CD4-positive, alpha-beta T cell treated with Interleukin-6 at 100 ng/mL for 8 hours (primary cell): ENCODE data around the gene ST3GAL4.
"Not testable (repeated sequence)": the region's sequence is repeated elsewhere in the genome, so short reads cannot be mapped to it uniquely, and the experiment has no call there.

Source experiments
- DNase-seq: peaks from one replicate; pipeline ENCODE4 v3.0.0-alpha.2; 2020; ENCODE audit warnings: mixed read lengths, low spot score

ST3GAL4 gene

DNA sequence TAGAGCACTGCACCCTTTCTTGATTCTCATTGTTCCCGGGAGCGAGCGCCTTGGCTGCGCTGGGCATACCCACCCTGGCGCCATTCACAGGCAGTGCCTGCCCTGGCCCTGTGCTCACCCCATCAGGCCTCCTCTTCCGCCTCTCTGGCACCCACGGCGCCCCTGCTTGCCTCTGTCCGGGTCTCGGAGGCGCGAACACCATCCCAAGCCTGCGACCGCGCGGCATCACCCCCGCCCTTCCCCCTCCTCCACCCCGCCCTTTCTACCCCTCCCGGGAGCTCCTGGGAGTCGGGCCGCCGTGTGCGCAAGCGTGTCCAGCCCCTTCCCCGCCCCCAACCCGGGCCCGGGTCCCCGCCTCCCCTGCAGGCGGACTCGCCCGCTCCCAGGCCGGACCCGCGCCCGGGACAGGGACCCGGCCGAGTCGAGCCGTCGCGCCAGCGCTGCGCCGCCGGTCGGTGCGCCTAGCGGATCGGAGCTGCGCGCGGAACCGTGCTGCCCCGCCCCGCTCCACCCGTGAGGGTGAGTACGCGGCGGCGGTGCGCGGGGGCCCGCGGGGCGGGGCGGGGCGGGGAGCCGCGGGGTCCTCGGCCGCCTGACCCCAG, at the start of gene ST3GAL4:
TSS of gene ST3GAL4 (plus strand) at position 363 of the 602 bp plus-strand sequence. CDS start 50,470 bp downstream, outside the sequence.
- peak; percentile 69 for DNase-seq

DNA sequence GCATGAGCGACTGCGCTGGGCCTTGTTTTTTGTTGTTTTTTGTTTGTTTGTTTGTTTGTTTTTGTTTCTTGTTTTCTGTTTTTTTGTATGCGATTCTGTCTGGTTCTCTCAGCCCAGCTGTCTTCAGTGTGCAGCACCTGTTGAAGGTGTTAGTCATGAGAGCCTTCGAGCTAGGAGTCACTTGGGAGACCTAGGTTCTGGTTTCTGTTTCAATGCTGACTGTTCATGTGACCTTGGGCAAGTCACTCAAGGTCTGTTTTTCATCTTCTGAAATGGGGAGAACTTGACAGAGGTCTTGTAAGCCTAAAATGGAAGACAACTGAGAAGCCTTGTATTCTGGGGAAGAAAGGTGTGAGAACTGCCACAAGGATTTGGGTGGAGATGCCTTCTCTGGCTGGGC, 49.8 kb upstream of the ST3GAL4 start:
- DNase-seq, result no peak

GRCh38 chr11:126307706-126308105, 47.8 kb upstream of the ST3GAL4 start:
- no peak for DNase-seq

DNA sequence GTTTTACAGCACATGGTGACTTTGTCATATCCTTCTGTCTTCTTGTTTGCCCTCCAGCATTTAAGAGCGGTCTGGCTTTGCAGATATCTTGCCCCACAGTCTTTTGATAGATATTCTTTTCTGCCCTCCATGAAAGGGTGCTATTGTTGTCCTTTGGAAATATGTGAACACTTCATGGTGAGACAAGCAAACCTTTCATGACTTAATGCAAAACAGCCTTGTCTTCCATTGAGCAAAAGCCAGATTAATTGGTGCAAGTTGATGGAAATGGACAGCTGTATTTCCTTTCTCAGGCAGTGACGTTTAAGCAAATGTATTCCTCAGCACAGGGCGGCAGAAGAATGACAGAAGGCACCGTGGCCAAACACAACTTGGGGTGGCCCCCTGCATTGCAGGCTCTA, 47.2 kb upstream of the ST3GAL4 start:
- DNase-seq, result no peak

DNA sequence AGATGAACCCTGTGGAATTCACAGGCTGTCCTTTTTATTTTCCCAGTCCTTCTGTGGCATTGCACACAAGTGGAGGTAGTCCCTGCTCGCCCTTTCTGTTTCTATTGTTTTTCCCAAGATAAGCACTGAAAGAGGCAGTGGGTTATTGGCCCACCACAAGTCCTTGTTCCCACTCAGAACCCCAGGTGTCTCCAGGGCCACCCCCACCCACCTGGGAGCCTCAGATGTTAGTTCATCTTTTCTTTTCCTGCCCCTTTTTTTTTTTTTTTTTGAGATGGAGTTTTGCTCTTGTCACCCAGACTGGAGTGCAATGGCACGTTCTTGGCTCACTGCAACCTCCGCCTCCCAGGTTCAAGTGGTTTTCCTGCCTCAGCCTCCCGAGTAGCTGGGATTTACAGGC, 46.7 kb upstream of the ST3GAL4 start:
- DNase-seq, result not testable (repeated sequence)

- DNase-seq, result peak; percentile 49
These were observed 45.1 kb upstream of the ST3GAL4 start for GRCh38 chr11:126310200-126310991.

GRCh38 chr11:126310992-126311310, 44.5 kb upstream of the ST3GAL4 start:
- DNase-seq, result no peak

- DNase-seq, result no peak
These were observed 43.8 kb upstream of the ST3GAL4 start for GRCh38 chr11:126311401-126312291.

DNA sequence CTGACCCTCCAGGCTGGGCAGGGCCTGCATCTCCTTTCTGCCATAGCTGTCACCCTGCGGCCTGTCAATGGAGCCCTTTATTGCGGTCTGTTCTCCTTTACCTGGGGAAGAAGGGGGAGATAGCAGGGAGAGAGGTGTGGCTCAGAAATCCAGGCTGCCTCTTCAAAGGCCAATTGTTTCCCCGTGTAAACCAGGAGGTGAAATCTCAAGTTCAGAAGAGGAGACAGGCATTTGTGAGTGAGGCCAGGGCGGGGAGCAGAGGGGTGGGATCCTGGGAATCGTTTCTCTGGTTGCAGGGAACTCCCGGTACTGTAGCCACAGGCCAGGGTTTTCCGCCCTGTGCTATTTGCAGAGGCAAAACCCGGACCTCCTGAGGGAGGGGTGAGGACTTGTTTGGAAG, 42.5 kb upstream of the ST3GAL4 start:
- DNase-seq, result no peak

GRCh38 chr11:126313826-126314225, 41.7 kb upstream of the ST3GAL4 start:
- no peak for DNase-seq

- no peak for DNase-seq
These were observed 38.1 kb upstream of the ST3GAL4 start for GRCh38 chr11:126317432-126317755.

GRCh38 chr11:126317756-126318573, 37.5 kb upstream of the ST3GAL4 start:
- peak; percentile 10 for DNase-seq

GRCh38 chr11:126318574-126319373, 36.7 kb upstream of the ST3GAL4 start:
- peak; percentile 21 for DNase-seq

DNA sequence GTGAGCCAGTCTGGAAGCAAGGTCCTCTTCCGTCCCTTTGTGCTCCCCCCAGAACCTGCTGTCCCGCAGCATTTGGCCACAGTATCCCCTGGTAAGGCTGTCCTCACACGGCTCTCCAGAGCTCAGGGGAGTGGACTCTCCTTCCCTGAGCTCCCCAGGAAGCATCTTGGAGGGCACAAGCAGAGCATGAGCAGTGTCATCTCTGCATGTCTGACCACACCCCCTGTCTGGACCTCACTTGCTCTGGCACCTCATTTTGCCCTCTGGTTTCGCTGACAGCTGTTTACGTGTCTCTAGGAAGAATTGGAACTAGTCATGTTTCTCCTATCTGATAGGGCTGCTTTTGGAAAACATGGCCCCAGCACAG, 36.1 kb upstream of the ST3GAL4 start:
- no peak for DNase-seq

DNA sequence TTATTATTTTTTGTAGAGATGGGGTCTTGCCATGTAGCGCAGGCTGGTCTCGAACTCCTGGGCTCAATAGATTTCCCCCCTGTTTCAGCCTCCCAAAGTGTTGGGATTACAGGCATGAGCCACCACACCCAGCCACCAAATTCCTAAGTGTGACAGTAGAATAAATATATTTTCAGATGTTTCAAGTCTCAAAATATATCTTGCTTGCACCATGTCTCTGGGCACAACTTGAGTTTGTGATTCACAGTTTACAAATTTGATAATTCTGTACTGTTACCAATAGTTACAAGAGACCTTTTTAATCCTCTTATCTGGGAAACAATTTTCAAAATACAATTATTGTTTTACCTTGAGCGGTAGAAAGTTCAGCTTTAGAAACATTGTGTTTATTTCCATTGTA, 32.5 kb upstream of the ST3GAL4 start:
- no peak for DNase-seq

- DNase-seq, result no peak
These were observed 28.0 kb upstream of the ST3GAL4 start for GRCh38 chr11:126327281-126328000.

GRCh38 chr11:126328001-126328390, 27.5 kb upstream of the ST3GAL4 start:
- DNase-seq, result no peak

GRCh38 chr11:126328444-126328843, 27.0 kb upstream of the ST3GAL4 start:
- no peak for DNase-seq

GRCh38 chr11:126328938-126329643, 26.4 kb upstream of the ST3GAL4 start:
- DNase-seq, result no peak

DNA sequence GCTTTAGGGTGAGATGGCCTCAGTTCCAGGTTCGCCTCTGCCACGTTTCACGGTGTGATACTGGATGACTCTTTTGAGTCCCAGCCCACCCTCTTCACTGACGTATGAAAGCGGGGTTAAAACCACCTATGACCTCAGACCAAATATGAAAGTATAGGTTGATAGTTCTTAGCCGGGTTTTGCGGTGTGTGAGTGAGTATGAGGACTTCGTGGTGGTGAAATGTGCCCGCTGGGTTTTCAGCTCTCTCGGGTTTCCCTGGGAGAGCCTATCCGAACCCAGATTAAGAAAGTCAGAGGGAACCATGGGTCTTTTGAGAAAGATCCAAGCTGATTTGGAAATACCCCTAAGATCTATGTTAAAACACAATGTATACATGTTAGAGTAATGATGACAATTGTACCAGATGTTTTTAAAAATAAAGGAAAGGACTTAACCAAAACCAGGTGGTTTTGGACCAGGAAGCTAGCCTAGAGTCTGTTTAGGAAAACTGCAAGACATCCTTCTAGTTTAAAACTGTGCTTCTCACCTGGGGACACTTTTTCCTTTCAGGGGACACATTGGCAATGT, 25.8 kb upstream of the ST3GAL4 start:
- no peak for DNase-seq
